Keratinocyte (primary cell): ENCODE results near the gene TMEM38B.
"Not testable (repeated sequence)": the region's sequence is repeated elsewhere in the genome, so short reads cannot be mapped to it uniquely, and the experiment has no call there.

Experiments used
- EZH2 ChIP-seq: IDR thresholded peaks from one replicate; pipeline ENCODE4 v1.6.1; 2012; ENCODE audit warnings: inconsistent platforms, mild to moderate bottlenecking, low read length, moderate library complexity
- TF ChIP-seq, protein P1 (sequence below), 3 experiments: IDR thresholded peaks in 1 of 3; conservative IDR thresholded peaks in 1 of 3; optimal IDR thresholded peaks in 1 of 3; 2 replicates in 2 of 3; 3 replicates in 1 of 3; pipeline versions ENCODE3 to v1.5.1; 2011; ENCODE audit warnings: low read length in 3 of 3, mild to moderate bottlenecking in 3 of 3, moderate library complexity in 2 of 3, control low read depth in 1 of 3, inconsistent platforms in 1 of 3; ENCODE audit not compliant: insufficient read depth in 2 of 3; ENCODE audit errors: extremely low read depth in 1 of 3

GRCh38 chr9:105782561-105783494 lies 88.5 kb downstream of the TMEM38B start:
- TF ChIP-seq, protein P1, sequence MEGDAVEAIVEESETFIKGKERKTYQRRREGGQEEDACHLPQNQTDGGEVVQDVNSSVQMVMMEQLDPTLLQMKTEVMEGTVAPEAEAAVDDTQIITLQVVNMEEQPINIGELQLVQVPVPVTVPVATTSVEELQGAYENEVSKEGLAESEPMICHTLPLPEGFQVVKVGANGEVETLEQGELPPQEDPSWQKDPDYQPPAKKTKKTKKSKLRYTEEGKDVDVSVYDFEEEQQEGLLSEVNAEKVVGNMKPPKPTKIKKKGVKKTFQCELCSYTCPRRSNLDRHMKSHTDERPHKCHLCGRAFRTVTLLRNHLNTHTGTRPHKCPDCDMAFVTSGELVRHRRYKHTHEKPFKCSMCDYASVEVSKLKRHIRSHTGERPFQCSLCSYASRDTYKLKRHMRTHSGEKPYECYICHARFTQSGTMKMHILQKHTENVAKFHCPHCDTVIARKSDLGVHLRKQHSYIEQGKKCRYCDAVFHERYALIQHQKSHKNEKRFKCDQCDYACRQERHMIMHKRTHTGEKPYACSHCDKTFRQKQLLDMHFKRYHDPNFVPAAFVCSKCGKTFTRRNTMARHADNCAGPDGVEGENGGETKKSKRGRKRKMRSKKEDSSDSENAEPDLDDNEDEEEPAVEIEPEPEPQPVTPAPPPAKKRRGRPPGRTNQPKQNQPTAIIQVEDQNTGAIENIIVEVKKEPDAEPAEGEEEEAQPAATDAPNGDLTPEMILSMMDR (optimal IDR thresholded peaks at IDR 0.05 in 1 of 3, IDR thresholded peaks at IDR 0.05 in 1 of 3, conservative IDR thresholded peaks at IDR 0.05 in 1 of 3; ENCODE audit: extremely low read depth in 1 of 3, insufficient read depth in 2 of 3, low read length in 3 of 3), result not testable (repeated sequence)
- TF ChIP-seq EZH2, result not testable (repeated sequence)
